CD14-positive monocyte (primary cell): ENCODE data around the gene ADGRG7. TPM values are rescaled to one million over a fixed set of nuclear protein-coding genes. Genes with fewer than 3 reads are reported as not detected.

ENCODE experiments used
- DNase-seq, 3 donors: peaks; one replicate each; pipeline ENCODE4 v3.0.0-alpha.2; 2011 to 2022
- H2AFZ ChIP-seq: 2 replicates; pipeline ENCODE4 v1.6.0; 2012; ENCODE audit warnings: mild to moderate bottlenecking, low read depth, low read length, inconsistent platforms; ENCODE audit not compliant: insufficient read depth, poor library complexity, severe bottlenecking
- H3K27ac ChIP-seq, 2 donors: 1 replicate in 1 of 2; 2 replicates in 1 of 2; pipeline ENCODE4 v1.5.1; 2012 to 2013; ENCODE audit warnings: low read length in 2 of 2, control low read depth in 1 of 2, inconsistent platforms in 1 of 2, low read depth in 1 of 2, mild to moderate bottlenecking in 1 of 2
- H3K27me3 ChIP-seq, 2 donors: one replicate each; pipeline versions ENCODE4 v1.6.0 to v1.6.1; 2011 to 2013; ENCODE audit warnings: low read length in 2 of 2; ENCODE audit not compliant: control insufficient read depth in 2 of 2, insufficient read depth in 2 of 2
- H3K36me3 ChIP-seq, 2 donors: replicated peaks in 1 of 2; 1 replicate in 1 of 2; 2 replicates in 1 of 2; pipeline versions ENCODE4 v1.5.1 to v1.6.1; 2012 to 2013; ENCODE audit warnings: low read length in 2 of 2, control low read depth in 1 of 2, inconsistent platforms in 1 of 2, mild to moderate bottlenecking in 1 of 2; ENCODE audit not compliant: insufficient read depth in 2 of 2, control insufficient read depth in 1 of 2
- H3K4me1 ChIP-seq, 2 donors: 1 replicate in 1 of 2; 2 replicates in 1 of 2; pipeline versions ENCODE4 v1.5.1 to v1.6.1; 2012 to 2013; ENCODE audit warnings: low read length in 2 of 2, control low read depth in 1 of 2, inconsistent platforms in 1 of 2, mild to moderate bottlenecking in 1 of 2, moderate library complexity in 1 of 2; ENCODE audit not compliant: insufficient read depth in 2 of 2, control insufficient read depth in 1 of 2
- H3K4me2 ChIP-seq: replicated peaks from 2 replicates; pipeline ENCODE3; 2012; ENCODE audit warnings: low read length, moderate library complexity, mild to moderate bottlenecking; ENCODE audit not compliant: poor library complexity, severe bottlenecking; ENCODE audit errors: extremely low read depth
- H3K4me3 ChIP-seq, 3 experiments: fragments of 200-600 bp in 1 of 3; sonication (generic) in 1 of 3; replicated peaks in 1 of 3; 1 replicate in 2 of 3; 2 replicates in 1 of 3; pipeline ENCODE4 v1.5.1; 2011 to 2013; ENCODE audit warnings: low read length in 3 of 3, mild to moderate bottlenecking in 3 of 3, control low read depth in 2 of 3, low read depth in 2 of 3, inconsistent platforms in 1 of 3, moderate library complexity in 1 of 3
- H3K79me2 ChIP-seq: 2 replicates; pipeline ENCODE4 v1.6.0; 2012; ENCODE audit warnings: mild to moderate bottlenecking, control low read depth, inconsistent platforms, low read length, moderate library complexity; ENCODE audit not compliant: insufficient read depth
- H3K9ac ChIP-seq: 2 replicates; pipeline ENCODE4 v1.6.0; 2017; ENCODE audit warnings: low read length, mild to moderate bottlenecking; ENCODE audit not compliant: insufficient read depth, poor library complexity, severe bottlenecking
- H3K9me3 ChIP-seq, 2 donors: replicated peaks in 1 of 2; 1 replicate in 1 of 2; 2 replicates in 1 of 2; pipeline versions ENCODE4 v1.5.1 to v1.6.1; 2012 to 2013; ENCODE audit warnings: low read length in 2 of 2, control low read depth in 1 of 2; ENCODE audit not compliant: control insufficient read depth in 1 of 2, insufficient read depth in 1 of 2
- H4K20me1 ChIP-seq: 2 replicates; pipeline ENCODE4 v1.6.0; 2012; ENCODE audit warnings: mild to moderate bottlenecking, low read length, control low read depth, moderate library complexity; ENCODE audit not compliant: insufficient read depth
- H3K27ac Mint-ChIP-seq, 7 donors: one replicate each; pipeline ENCODE4 v1.8.0; 2020; ENCODE audit warnings: mild to moderate bottlenecking in 7 of 7, mixed read lengths in 7 of 7, moderate library complexity in 6 of 7, inconsistent platforms in 2 of 7
- H3K27me3 Mint-ChIP-seq, 3 donors: one replicate each; pipeline ENCODE4 v1.8.0; 2021 to 2022; ENCODE audit warnings: low read depth in 3 of 3, mild to moderate bottlenecking in 3 of 3, mixed read lengths in 3 of 3, moderate library complexity in 3 of 3, inconsistent platforms in 1 of 3
- H3K36me3 Mint-ChIP-seq, 2 donors: one replicate each; pipeline ENCODE4 v1.8.0; 2020; ENCODE audit warnings: mixed read lengths in 2 of 2, inconsistent platforms in 1 of 2, mild to moderate bottlenecking in 1 of 2
- H3K4me1 Mint-ChIP-seq: one replicate; pipeline ENCODE4 v1.8.0; 2020; ENCODE audit warnings: mild to moderate bottlenecking, mixed read lengths
- H3K4me3 Mint-ChIP-seq, 2 donors: one replicate each; pipeline ENCODE4 v1.8.0; 2020; ENCODE audit warnings: mild to moderate bottlenecking in 2 of 2, mixed read lengths in 2 of 2, moderate library complexity in 1 of 2
- H3K9me3 Mint-ChIP-seq, 7 donors: one replicate each; pipeline ENCODE4 v1.8.0; 2020 to 2022; ENCODE audit warnings: mixed read lengths in 7 of 7, mild to moderate bottlenecking in 6 of 7, moderate library complexity in 6 of 7, inconsistent platforms in 2 of 7
- CTCF ChIP-seq: fragments of 200-600 bp; IDR thresholded peaks from one replicate; pipeline ENCODE4 v1.8.0; 2022; ENCODE audit warnings: antibody characterized with exemption, mild to moderate bottlenecking
- WGBS: methylation state at CpG from one replicate; pipeline ENCODE4 v1.1.5; 2013; ENCODE audit warnings: missing lambda C conversion rate; ENCODE audit not compliant: insufficient coverage; 5-methylcytosine and 5-hydroxymethylcytosine counted together
- intact Hi-C, 2 donors: fragments of 100-400 bp; cut with micrococcal nuclease; formaldehyde crosslinking; loops; one replicate each; pipeline versions ENCODE4 v1.15.0 to v1.15.1; 2023
- polyA plus RNA-seq, 3 donors: library from polyadenylated mRNA; depleted of rRNA in 1 of 3; unstranded in 2 of 3; stranded (reverse) in 1 of 3; fragments of 300-500 nt in 2 of 3; fragments of >200 nt in 1 of 3; fragmentation: Illumina TruSeq in 2 of 3; gene quantifications; 1 replicate in 2 of 3; 2 replicates in 1 of 3; pipeline ENCODE4 v1.2.3, GENCODE V29; 2012 to 2021

The ADGRG7 gene
- polyA plus RNA-seq, 3 donors: not detected

GRCh38 chr3:100682056-100682853 lies 72.9 kb downstream of the ADGRG7 start:
- Histone ChIP-seq H3K4me2 (no peak overlapping the region), H3K4me3 (no peak overlapping the region), H4K20me1 (no peaks in the 10 kb centered on the region), H3K9me3 (peaks cover 0 to 5% of the 10 kb centered on the region in 2 donors), H3K79me2 (no peaks in the 10 kb centered on the region), H3K36me3 (no peaks in the 10 kb centered on the region), H3K27me3 (no peaks in the 10 kb centered on the region), H3K9ac (no peak overlapping the region), H3K4me1 (no peaks in the 10 kb centered on the region), H3K27ac (no peak overlapping the region), H2AFZ (peak overlapping the region; percentile 29)
- intact Hi-C loops: no loop called here
- no peak for TF ChIP-seq CTCF
- Mint-ChIP-seq H3K27ac (no peak overlapping the region), H3K4me1 (peaks cover 3% of the 10 kb centered on the region), H3K36me3 (no peaks in the 10 kb centered on the region), H3K9me3 (peaks cover 0 to 7% (median 4%) of the 10 kb centered on the region in 7 donors), H3K4me3 (peak overlapping the region; percentile 46 to 64), H3K27me3 (no peaks in the 10 kb centered on the region)
- no peak for DNase-seq
- WGBS: 84% methylated on average over 40 of the region's 41 CpGs

DNA sequence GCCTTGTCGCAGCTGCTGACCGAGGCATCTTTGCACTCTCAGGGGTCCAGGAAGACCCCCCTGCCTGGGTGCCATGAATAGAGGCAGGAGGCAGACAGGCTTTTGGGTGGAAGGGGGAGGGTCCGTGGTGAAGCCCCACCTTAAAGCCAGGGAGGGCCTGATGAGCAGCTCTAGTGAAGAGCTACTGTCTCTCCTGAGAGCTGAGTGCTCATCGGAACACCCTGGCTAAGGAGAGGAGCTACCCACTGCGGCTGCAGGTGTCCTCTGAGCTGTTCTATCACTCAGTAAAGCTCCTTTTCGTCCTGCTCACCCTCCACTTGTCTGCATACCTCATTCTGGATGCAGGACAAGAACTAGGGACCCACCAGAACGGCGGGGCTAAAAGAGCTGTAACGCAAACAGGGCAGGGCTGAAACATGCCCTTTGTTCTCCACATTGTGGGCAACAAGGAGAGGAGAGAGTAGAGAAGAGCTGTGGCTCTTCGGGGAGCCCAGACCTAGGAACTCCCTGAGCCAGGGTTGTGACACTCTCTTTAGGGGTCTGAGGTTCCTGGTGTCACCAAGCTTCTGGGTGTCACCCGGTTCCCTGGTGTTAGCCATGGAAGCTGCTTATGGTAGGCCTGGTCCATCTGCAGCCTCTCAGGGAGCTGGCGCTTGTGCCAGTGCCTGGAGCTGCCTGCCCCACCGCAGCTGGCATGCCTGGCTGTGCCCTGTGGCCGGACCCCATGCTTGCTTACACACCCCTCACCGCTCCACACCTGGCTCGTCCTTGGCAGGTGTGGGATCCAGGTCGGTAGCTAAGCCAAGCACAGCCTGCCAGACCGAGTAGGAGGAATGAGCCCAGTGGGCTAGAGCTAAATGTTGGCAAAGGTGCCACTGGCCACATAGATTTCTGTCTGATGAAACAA lies 73.7 kb downstream of the ADGRG7 start:
- no peak overlapping the region for H3K4me2 ChIP-seq
- no peaks in the 10 kb centered on the region for H3K79me2 ChIP-seq

More for the DNA sequence above, 73.7 kb downstream of the ADGRG7 start:
- H3K36me3 Mint-ChIP-seq: no peaks in the 10 kb centered on the region
- peaks cover 0 to 7% (median 4%) of the 10 kb centered on the region in 7 donors for H3K9me3 Mint-ChIP-seq
- 97% methylated on average over 10 of the region's 18 CpGs for WGBS
- Histone ChIP-seq H3K4me3 (no peak overlapping the region), H3K36me3 (no peaks in the 10 kb centered on the region), H3K9me3 (peaks cover 0 to 5% of the 10 kb centered on the region in 2 donors), H2AFZ (peak overlapping the region; percentile 29), H3K9ac (no peak overlapping the region), H4K20me1 (no peaks in the 10 kb centered on the region), H3K27me3 (no peaks in the 10 kb centered on the region), H3K27ac (no peak overlapping the region), H3K4me1 (no peaks in the 10 kb centered on the region)
- intact Hi-C loops: no loop called here
- H3K27me3 Mint-ChIP-seq: no peaks in the 10 kb centered on the region
- no peak for TF ChIP-seq CTCF
- DNase-seq: no peak
- no peak overlapping the region for H3K27ac Mint-ChIP-seq
- peak overlapping the region in 1 of 2 donors; percentile 46 for H3K4me3 Mint-ChIP-seq
- peaks cover 3% of the 10 kb centered on the region for H3K4me1 Mint-ChIP-seq
